Measurements from ENCODE around the gene SLC39A11.

Gene SLC39A11

DNA sequence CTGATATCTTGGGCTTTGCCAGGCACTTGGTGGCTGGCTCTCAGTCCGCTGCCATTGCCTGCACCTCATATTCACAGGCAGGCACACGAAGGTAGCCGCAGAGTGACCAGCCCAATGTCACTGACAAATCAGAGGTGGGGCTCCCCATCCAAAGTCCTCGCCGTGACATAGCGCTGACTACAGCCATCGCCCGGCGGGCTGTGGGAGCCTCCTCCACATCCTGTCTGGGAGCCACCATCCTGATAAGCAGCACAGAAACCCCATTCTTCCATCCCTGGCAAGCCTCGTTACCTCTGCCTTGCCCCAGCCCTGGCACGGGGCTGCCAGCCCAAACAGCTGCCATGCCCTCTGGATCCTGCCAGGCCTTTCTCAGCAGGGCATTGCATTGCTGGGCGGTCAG lies 437.8 kb downstream of the SLC39A11 start:
- H3K27ac Mint-ChIP-seq, result no peak overlapping the region
- H3K4me3 Mint-ChIP-seq, result no peak overlapping the region
- H3K4me1 Mint-ChIP-seq, result peaks cover 27% of the 10 kb centered on the region
- TF ChIP-seq, protein P1, sequence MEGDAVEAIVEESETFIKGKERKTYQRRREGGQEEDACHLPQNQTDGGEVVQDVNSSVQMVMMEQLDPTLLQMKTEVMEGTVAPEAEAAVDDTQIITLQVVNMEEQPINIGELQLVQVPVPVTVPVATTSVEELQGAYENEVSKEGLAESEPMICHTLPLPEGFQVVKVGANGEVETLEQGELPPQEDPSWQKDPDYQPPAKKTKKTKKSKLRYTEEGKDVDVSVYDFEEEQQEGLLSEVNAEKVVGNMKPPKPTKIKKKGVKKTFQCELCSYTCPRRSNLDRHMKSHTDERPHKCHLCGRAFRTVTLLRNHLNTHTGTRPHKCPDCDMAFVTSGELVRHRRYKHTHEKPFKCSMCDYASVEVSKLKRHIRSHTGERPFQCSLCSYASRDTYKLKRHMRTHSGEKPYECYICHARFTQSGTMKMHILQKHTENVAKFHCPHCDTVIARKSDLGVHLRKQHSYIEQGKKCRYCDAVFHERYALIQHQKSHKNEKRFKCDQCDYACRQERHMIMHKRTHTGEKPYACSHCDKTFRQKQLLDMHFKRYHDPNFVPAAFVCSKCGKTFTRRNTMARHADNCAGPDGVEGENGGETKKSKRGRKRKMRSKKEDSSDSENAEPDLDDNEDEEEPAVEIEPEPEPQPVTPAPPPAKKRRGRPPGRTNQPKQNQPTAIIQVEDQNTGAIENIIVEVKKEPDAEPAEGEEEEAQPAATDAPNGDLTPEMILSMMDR (IDR thresholded peaks at IDR 0.05), result no peak
- H3K27me3 Mint-ChIP-seq (ENCODE audit: low read depth, poor library complexity), result peaks cover 8% of the 10 kb centered on the region
- DNase-seq, result no peak
- no peaks in the 10 kb centered on the region for H3K36me3 Mint-ChIP-seq (ENCODE audit: low read depth)
- H3K9me3 Mint-ChIP-seq, result no peaks in the 10 kb centered on the region

DNA sequence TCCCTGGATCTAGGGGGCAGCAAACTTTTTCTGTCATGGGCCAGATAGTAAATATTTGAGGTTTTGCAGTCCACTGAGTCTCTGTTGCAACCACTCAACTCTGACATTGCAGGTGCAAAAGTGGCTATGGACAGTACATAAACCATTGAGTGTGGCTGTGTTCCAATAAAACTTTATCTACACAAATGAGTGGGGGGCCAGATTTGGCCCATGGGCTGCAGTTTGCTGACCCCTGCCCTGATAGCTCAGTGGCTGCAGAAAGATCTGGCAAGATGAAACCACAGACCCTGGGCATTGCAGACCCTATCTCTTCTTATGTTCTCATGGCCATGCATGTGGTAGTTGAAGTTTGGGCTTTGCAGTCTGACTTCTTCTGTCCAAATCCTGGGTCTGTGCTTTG lies 440.5 kb downstream of the SLC39A11 start:
- no peak for DNase-seq
- H3K4me3 Mint-ChIP-seq, result no peak overlapping the region
- peaks cover 18% of the 10 kb centered on the region for H3K4me1 Mint-ChIP-seq
- TF ChIP-seq, protein P1 (IDR thresholded peaks at IDR 0.05), result no peak
- no peaks in the 10 kb centered on the region for H3K9me3 Mint-ChIP-seq
- peaks cover 5% of the 10 kb centered on the region for H3K27me3 Mint-ChIP-seq (ENCODE audit: low read depth, poor library complexity)
- no peaks in the 10 kb centered on the region for H3K36me3 Mint-ChIP-seq (ENCODE audit: low read depth)
- no peak overlapping the region for H3K27ac Mint-ChIP-seq

DNA sequence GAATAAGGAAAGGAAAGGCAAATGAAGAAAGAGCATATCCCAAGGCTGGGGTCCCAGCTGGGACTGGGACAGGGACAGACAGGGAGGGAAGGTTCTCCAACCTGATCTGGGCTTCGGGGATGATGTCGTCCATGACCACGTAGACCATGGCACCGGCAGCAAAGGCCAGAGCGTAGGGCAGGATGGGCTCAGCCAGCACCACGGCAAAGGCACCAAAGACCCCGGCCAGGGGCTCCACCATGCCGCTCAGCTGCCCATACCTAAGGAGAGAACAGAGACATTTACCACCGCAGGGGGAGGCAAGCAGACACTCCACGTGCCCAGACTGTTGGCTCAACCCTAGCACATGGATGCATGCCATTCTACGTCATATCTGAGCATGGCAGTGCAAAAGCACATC lies 443.8 kb downstream of the SLC39A11 start:
- no peak overlapping the region for H3K27ac Mint-ChIP-seq
- H3K9me3 Mint-ChIP-seq, result no peaks in the 10 kb centered on the region
- no peak overlapping the region for H3K4me3 Mint-ChIP-seq
- H3K27me3 Mint-ChIP-seq (ENCODE audit: low read depth, poor library complexity), result peaks cover 8% of the 10 kb centered on the region
- no peaks in the 10 kb centered on the region for H3K36me3 Mint-ChIP-seq (ENCODE audit: low read depth)
- TF ChIP-seq, protein P1 (IDR thresholded peaks at IDR 0.05), result no peak
- no peak for DNase-seq
- no peaks in the 10 kb centered on the region for H3K4me1 Mint-ChIP-seq

DNA sequence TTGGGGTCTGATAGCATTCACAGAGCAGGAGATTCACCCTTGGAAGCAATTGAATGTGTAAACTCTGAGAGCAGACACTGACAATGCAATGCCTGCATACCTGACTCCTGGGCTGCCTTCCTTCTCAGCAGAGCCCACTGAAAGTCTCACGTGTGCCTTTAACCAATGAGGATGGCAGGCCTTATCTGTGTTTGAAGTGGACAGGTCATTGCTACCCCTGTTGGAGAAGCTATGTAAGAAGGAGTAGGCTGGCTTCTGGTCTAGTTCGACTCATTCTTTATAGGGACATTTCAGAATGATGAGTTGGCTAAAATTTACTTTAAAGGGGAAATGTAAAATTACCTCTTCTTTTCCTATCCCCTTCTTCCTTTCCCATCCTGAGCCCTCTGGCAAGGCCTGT lies 446.3 kb downstream of the SLC39A11 start:
- TF ChIP-seq, protein P1 (IDR thresholded peaks at IDR 0.05), result no peak
- H3K9me3 Mint-ChIP-seq, result no peaks in the 10 kb centered on the region
- H3K27ac Mint-ChIP-seq, result no peak overlapping the region
- no peak overlapping the region for H3K4me3 Mint-ChIP-seq
- DNase-seq, result no peak
- H3K27me3 Mint-ChIP-seq (ENCODE audit: low read depth, poor library complexity), result peaks cover 3% of the 10 kb centered on the region
- H3K36me3 Mint-ChIP-seq (ENCODE audit: low read depth), result no peaks in the 10 kb centered on the region
- H3K4me1 Mint-ChIP-seq, result peaks cover under 1% of the 10 kb centered on the region

DNA sequence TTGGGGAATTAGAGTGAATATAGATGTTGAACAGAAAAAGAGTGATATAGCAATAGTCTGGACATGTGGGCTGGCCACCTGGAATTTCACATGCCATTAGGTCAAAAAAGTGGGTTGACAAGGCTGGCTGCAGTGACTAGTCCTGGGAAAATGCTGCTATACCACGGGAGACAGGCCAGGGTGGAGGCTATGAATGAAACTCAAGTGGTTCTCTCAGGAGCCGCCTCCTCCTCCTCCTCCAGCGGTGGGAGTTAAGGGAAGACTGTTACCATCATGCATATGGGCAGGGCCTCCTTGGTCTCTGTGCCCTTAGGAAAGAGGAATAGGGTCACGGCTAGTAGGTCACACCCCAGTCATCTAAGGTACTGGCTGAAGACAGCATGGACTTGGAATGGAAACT lies 448.0 kb downstream of the SLC39A11 start:
- DNase-seq, result no peak
- no peak overlapping the region for H3K27ac Mint-ChIP-seq
- peaks cover 3% of the 10 kb centered on the region for H3K27me3 Mint-ChIP-seq (ENCODE audit: low read depth, poor library complexity)
- H3K36me3 Mint-ChIP-seq (ENCODE audit: low read depth), result no peaks in the 10 kb centered on the region
- H3K4me1 Mint-ChIP-seq, result peaks cover 11% of the 10 kb centered on the region
- no peaks in the 10 kb centered on the region for H3K9me3 Mint-ChIP-seq
- H3K4me3 Mint-ChIP-seq, result no peak overlapping the region
- TF ChIP-seq, protein P1 (IDR thresholded peaks at IDR 0.05), result no peak

DNA sequence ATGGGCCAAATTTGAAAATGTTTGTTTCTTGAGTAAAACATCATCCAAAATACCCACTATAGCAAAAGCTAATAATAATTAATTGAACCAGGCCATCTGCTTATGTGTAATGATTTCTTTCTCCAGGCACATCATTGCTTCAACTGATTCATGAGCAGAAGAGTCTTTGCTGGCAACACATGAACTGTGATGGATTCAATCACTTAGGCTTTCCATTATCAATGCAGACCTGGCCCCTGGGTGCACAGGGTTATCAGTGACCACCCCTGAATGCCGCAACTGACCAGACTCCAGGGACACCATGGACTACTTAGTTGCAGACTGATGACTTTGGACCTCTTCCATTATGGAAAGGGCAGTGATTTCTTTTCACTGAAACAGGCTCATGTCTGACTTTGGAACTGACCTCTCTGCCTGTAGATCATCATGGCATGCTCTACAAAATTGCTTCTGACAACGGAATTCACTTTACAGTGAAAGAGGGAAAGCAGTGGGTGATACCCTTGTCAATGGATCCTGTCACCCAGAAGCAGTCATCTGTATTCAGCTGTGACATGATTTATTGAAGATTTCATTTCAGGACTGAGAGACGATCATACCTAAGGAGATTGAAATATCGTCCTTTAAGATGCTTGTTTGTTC lies 448.8 kb downstream of the SLC39A11 start:
- Mint-ChIP-seq H3K27ac (no peak overlapping the region), H3K27me3 (ENCODE audit: low read depth, poor library complexity) (peaks cover 3% of the 10 kb centered on the region), H3K36me3 (ENCODE audit: low read depth) (no peaks in the 10 kb centered on the region), H3K4me1 (peaks cover 18% of the 10 kb centered on the region), H3K9me3 (no peaks in the 10 kb centered on the region), H3K4me3 (no peak overlapping the region)
- TF ChIP-seq, protein P1 (IDR thresholded peaks at IDR 0.05), result no peak
- DNase-seq, result no peak
